HepG2 (cell line): ENCODE measurements around the gene MRPL38.

Experiments used
- BHLHE40 ChIP-seq: IDR thresholded peaks from 2 replicates; pipeline ENCODE4 v1.6.1; 2011; ENCODE audit warnings: low read length, improper control_type of control experiment
- BRCA1 ChIP-seq: sonication (generic); formaldehyde crosslinking; IDR thresholded peaks from 2 replicates; pipeline ENCODE4 v1.4.0; 2020; ENCODE audit warnings: missing genetic modification reagents
- MBNL3 ChIP-seq: fragments of 250-450 bp; sonication (Bioruptor Pico); conservative IDR thresholded peaks from 2 replicates; pipeline ENCODE4 v1.8.0; 2022; ENCODE audit warnings: mild to moderate bottlenecking, inconsistent platforms
- SMARCC2 ChIP-seq: fragments of 450-650 bp; IDR thresholded peaks from 2 replicates; pipeline ENCODE4 v1.6.1; 2017; ENCODE audit warnings: antibody characterized with exemption, mild to moderate bottlenecking
- SNAPC2 ChIP-seq: sonication (generic); formaldehyde crosslinking; IDR thresholded peaks from 2 replicates; pipeline ENCODE4 v1.8.1; 2022; ENCODE audit warnings: mild to moderate bottlenecking, missing genetic modification reagents
- XRCC5 ChIP-seq: fragments of 200-400 bp; formaldehyde crosslinking; optimal IDR thresholded peaks from 2 replicates; pipeline ENCODE3; 2017; ENCODE audit warnings: mild to moderate bottlenecking, low read length
- ZFP36 ChIP-seq: fragments of 150-350 bp; IDR thresholded peaks from 2 replicates; pipeline ENCODE4 v1.6.1; 2018; ENCODE audit warnings: borderline replicate concordance, low read length, low read depth; ENCODE audit not compliant: partially characterized antibody
- ZNF333 ChIP-seq: sonication (generic); formaldehyde crosslinking; IDR thresholded peaks from 2 replicates; pipeline ENCODE4 v1.4.0; 2020; ENCODE audit warnings: mild to moderate bottlenecking, missing genetic modification reagents, borderline replicate concordance
- ZNF441 ChIP-seq: sonication (generic); formaldehyde crosslinking; IDR thresholded peaks from 2 replicates; pipeline ENCODE4 v1.7.0; 2021; ENCODE audit warnings: missing genetic modification reagents, borderline replicate concordance
- TF ChIP-seq, protein P1 (sequence below): sonication (generic); formaldehyde crosslinking; IDR thresholded peaks from 2 replicates; pipeline ENCODE4 v1.4.0; 2020; ENCODE audit warnings: low read depth, missing genetic modification reagents
- TF ChIP-seq, protein P2 (sequence below): sonication (generic); formaldehyde crosslinking; IDR thresholded peaks from 2 replicates; pipeline ENCODE4 v1.8.1; 2023; ENCODE audit warnings: missing genetic modification reagents, inconsistent platforms, borderline replicate concordance
- TF ChIP-seq, protein P3 (sequence below): sonication (generic); formaldehyde crosslinking; IDR thresholded peaks from 2 replicates; pipeline ENCODE4 v1.4.0; 2020; ENCODE audit warnings: missing genetic modification reagents

DNA sequence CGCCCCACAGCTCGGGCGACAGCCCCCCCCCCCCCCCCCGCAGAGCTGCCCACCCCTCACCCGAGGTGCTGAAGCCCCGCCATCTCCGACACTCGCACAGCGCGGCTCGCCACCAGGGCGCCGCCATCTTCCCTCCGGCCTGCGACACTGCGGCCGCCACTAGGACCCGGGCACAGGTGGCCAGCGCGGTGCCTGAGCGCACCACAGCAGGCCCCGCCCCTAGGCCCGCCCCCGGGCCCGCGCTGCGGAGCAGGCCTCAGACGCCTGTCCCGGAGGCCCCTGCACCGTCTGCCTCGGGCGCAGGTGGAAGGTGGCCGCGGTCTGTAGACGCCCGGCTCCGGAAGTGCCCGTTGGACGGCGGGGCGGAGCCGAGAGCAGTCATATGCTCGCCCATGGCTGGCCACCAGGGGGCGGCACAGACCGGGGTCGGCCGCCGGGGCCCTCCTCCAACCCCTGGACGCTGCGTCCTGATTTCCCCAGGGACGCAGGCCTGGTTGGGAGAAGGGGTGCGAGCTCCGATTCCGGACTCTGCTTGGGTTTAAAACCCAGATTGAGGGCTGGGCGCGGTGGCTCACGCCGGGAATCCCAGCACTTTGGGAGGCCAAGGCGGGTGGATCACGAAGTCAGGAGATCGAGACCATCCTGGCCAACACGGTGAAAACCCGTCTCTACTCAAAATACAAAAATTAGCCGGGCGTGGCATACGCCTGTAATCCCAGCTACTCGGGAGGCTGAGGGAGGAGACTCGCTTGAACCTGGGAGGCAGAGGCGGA, at the start of gene MRPL38:
- TF ChIP-seq ZFP36 = no peak
- no peak for TF ChIP-seq MBNL3
- TF ChIP-seq, protein P1, sequence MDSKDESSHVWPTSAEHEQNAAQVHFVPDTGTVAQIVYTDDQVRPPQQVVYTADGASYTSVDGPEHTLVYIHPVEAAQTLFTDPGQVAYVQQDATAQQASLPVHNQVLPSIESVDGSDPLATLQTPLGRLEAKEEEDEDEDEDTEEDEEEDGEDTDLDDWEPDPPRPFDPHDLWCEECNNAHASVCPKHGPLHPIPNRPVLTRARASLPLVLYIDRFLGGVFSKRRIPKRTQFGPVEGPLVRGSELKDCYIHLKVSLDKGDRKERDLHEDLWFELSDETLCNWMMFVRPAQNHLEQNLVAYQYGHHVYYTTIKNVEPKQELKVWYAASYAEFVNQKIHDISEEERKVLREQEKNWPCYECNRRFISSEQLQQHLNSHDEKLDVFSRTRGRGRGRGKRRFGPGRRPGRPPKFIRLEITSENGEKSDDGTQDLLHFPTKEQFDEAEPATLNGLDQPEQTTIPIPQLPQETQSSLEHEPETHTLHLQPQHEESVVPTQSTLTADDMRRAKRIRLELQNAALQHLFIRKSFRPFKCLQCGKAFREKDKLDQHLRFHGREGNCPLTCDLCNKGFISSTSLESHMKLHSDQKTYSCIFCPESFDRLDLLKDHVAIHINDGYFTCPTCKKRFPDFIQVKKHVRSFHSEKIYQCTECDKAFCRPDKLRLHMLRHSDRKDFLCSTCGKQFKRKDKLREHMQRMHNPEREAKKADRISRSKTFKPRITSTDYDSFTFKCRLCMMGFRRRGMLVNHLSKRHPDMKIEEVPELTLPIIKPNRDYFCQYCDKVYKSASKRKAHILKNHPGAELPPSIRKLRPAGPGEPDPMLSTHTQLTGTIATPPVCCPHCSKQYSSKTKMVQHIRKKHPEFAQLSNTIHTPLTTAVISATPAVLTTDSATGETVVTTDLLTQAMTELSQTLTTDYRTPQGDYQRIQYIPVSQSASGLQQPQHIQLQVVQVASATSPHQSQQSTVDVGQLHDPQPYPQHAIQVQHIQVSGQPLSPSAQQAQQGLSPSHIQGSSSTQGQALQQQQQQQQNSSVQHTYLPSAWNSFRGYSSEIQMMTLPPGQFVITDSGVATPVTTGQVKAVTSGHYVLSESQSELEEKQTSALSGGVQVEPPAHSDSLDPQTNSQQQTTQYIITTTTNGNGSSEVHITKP (CRISPR knock-in tag) = peak; percentile 83; the same call in 1 of the 2 replicates
- peak; percentile 88 for TF ChIP-seq SNAPC2
- peak; percentile 97 for TF ChIP-seq ZNF441 (CRISPR knock-in tag)
- TF ChIP-seq, protein P2, sequence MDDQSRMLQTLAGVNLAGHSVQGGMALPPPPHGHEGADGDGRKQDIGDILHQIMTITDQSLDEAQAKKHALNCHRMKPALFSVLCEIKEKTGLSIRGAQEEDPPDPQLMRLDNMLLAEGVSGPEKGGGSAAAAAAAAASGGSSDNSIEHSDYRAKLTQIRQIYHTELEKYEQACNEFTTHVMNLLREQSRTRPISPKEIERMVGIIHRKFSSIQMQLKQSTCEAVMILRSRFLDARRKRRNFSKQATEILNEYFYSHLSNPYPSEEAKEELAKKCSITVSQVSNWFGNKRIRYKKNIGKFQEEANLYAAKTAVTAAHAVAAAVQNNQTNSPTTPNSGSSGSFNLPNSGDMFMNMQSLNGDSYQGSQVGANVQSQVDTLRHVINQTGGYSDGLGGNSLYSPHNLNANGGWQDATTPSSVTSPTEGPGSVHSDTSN (CRISPR knock-in tag) = 0 out of 2 replicates have a peak, but pooled peaks have one; percentile 16
- TF ChIP-seq, protein P3, sequence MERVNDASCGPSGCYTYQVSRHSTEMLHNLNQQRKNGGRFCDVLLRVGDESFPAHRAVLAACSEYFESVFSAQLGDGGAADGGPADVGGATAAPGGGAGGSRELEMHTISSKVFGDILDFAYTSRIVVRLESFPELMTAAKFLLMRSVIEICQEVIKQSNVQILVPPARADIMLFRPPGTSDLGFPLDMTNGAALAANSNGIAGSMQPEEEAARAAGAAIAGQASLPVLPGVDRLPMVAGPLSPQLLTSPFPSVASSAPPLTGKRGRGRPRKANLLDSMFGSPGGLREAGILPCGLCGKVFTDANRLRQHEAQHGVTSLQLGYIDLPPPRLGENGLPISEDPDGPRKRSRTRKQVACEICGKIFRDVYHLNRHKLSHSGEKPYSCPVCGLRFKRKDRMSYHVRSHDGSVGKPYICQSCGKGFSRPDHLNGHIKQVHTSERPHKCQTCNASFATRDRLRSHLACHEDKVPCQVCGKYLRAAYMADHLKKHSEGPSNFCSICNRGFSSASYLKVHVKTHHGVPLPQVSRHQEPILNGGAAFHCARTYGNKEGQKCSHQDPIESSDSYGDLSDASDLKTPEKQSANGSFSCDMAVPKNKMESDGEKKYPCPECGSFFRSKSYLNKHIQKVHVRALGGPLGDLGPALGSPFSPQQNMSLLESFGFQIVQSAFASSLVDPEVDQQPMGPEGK = peak; percentile 83
- peak; percentile 97 for TF ChIP-seq XRCC5
- no peak for TF ChIP-seq SMARCC2
- TF ChIP-seq BHLHE40 = no peak
- peak; percentile 86; the same call in 1 of the 2 replicates for TF ChIP-seq BRCA1
- peak; percentile 91 for TF ChIP-seq ZNF333 (CRISPR knock-in tag)
